22Rv1 (cell line): ENCODE data around the gene MKI67.

Source experiments
- H3K27ac ChIP-seq: fragments of 450-650 bp; 2 replicates; pipeline ENCODE4 v1.5.1; 2017
- ZFX ChIP-seq: fragments of 450-650 bp; IDR thresholded peaks from 2 replicates; pipeline ENCODE4 v1.6.1; 2017; ENCODE audit warnings: antibody characterized with exemption, borderline replicate concordance
- TF ChIP-seq, protein P1 (sequence below): fragments of 450-650 bp; IDR thresholded peaks from 2 replicates; pipeline ENCODE4 v1.5.1; 2017; ENCODE audit warnings: mild to moderate bottlenecking

MKI67 gene

DNA sequence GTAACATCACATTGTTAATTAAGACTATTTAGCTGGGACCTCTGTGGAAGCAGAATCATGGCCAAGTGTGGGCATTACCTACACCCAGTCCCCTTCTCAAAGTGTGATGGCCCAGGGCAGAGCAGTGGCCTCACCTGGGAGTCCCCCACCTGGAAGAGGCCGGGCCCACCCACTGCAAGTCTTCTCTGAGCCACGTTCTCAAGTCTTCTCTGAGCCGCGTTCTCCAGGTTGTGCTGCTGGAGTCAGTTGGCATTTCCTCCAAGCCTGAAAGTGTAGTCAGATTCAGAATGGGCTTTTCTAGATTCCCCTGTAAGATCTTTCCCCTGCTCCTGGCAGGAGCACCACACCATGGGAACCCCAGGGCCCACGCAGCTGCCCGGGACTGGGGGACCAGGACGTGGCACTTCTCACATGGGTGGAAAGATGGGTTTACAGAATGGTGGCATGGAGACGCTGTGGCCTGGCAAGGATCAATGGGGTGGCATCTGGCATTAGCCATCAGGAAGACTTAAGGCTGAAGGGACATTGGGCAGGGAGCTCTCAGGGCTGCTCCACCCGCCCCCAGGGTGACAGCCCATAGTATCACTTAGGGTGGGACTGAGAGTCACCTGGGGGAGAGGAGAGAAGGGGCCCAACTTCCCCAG lies 68.0 kb downstream of the MKI67 start:
- TF ChIP-seq, protein P1, sequence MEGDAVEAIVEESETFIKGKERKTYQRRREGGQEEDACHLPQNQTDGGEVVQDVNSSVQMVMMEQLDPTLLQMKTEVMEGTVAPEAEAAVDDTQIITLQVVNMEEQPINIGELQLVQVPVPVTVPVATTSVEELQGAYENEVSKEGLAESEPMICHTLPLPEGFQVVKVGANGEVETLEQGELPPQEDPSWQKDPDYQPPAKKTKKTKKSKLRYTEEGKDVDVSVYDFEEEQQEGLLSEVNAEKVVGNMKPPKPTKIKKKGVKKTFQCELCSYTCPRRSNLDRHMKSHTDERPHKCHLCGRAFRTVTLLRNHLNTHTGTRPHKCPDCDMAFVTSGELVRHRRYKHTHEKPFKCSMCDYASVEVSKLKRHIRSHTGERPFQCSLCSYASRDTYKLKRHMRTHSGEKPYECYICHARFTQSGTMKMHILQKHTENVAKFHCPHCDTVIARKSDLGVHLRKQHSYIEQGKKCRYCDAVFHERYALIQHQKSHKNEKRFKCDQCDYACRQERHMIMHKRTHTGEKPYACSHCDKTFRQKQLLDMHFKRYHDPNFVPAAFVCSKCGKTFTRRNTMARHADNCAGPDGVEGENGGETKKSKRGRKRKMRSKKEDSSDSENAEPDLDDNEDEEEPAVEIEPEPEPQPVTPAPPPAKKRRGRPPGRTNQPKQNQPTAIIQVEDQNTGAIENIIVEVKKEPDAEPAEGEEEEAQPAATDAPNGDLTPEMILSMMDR, result no peak
- no peak for TF ChIP-seq ZFX
- no peak overlapping the region for H3K27ac ChIP-seq

DNA sequence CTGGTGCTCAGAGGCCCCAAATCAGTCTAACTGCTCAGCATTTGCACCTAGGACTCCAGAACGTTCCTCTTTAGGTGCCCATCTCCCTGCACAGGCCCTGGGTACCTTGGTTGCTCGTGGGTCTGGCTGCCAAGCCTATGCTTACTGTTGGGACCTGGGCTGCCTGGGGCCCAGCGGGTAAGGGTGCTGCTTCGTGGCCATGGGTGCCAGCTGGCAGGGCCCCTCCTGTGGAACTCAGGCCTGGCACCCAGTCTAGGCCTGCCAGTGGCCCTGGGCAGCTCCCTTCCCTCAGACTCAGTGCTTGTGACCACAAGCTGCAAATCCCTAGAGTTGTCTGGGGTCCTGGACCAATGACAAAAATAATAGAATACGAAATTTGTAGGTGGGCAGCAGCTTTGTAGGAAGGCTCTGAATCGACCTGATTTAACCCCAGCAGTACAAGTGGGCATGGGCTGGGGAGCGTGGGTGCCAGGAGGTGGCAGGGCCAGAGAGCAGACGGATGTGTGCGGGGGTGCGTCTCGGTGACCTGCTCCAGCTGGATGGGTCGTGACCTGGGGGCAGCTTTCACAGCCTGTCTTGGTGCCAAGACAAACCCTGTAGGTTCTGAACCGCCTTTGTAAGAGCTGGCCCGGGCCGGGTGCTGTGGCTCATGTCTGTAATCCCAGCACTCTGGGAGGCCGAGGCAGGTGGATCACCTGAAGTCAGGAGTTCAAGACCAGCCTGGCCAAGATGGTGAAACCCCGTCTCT lies 69.7 kb downstream of the MKI67 start:
- TF ChIP-seq, protein P1, result no peak
- no peak for TF ChIP-seq ZFX

DNA sequence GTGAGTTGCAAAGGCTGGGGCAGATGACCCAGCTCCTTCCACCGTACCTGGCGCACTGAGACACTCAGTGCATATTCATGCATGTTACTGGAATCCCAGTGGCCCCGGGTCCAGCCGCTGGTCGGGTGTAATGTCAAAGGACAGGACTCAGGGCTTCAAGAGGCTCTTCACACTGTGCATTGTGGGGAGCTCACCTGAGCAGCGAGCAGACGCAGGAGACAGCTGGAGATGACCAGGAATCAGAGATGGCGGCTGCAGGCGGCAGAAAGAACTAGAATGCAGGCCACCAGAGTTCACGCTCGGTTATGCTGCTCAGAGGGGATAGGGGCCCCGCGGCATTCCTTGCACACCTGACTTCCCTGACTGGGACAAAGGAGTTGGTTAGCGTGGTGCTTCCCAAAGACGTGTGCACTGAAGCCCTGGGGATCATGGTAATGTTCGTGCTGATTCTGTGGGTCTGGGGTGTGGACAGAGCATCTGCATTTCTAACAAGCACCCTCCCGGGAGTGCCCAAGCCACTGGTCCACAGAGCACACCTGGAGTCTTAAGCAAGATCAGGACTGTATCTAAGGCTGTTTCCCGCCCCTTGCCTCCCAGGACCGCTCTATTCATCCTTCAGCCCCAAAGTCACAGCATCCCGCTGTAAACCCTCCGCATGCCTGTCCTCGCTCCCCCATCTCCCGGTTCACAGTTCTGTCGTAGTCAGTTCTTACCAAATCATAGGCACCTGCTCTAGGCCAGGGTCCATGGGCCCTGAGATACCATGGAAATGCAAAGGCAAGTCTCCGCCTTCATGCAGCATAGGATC lies 71.0 kb downstream of the MKI67 start:
- H3K27ac ChIP-seq, result no peak overlapping the region
- TF ChIP-seq ZFX, result no peak
- TF ChIP-seq, protein P1, result no peak

More for the DNA sequence above, 69.7 kb downstream of the MKI67 start:
- no peak overlapping the region for H3K27ac ChIP-seq

DNA sequence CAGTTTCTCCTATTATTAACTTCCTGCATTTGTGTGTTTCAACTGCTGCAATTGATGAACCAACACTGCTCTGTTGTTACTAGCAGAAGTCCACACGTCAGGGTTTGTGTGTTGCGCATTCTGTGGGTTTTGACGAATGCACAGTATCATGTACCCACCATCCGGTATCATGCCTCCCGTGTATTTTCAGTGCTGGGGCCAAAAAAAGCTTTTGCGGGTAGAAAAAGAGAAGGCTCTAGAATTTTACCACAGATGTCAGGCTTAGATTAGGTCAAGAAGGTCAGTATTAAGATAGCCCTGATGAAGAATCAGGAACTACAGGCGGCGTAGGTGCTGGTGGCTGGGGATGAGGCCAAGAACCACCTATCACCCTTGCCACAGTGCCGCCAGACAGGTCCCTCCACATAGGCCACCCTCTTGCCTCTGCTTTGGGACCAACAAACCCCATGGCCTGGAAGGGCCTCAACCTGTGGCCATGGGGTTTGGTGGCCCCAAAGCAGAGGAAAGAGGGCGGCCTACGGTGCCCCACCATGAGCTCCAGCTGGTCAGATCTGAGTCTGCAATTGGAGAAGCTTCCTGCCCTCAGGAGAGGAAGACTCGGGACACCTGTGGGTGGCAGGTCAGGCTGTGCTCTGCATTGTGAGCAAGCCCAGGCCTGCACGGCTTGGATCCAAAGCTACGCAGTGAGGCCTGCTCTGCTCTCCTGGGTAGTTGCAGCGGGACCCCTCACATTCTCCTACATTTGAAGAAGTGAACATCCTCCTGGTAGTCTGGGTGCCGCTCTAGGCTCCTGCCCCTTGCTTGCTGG lies 71.9 kb downstream of the MKI67 start:
- no peak overlapping the region for H3K27ac ChIP-seq
- TF ChIP-seq, protein P1, result no peak

DNA sequence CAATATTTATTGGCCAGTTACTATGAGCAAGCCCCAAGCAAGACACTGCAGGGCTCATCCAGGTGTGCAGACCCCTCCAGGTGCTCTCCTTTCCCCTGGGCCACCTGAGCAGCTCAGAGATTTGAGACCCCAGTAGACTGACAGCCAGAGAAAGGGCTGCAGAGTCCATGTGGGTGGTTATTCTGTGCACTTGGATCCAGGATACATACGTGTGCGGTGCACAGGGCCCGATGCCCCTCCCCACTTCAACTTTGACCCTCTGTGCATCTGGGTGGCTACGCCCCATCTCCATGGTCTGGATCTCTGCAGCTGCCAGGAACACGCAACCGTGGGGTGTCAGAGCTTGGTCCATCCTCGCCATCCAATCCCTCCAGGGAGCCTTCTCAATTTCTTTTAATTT lies 72.9 kb downstream of the MKI67 start:
- H3K27ac ChIP-seq, result no peak overlapping the region
- TF ChIP-seq, protein P1, result no peak
- TF ChIP-seq ZFX, result no peak

DNA sequence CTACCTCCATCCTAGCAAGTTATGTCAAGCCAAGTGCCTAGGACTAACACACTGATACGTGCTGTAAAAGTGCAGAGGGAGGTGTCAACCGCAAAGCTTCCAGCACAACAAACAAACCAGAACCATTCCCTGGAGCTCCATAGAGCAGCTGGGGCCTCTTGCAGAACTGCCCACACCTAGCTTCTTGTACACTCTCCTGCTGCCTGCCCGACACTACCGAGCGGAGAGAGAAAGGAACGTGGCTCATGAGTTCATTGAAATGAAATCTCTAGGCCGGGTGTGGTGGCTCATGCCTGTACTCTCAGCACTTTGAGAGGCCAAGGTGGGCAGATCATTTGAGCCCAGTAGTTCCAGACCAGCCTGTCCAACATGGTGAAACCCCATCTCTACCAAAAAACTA lies 73.5 kb downstream of the MKI67 start:
- H3K27ac ChIP-seq, result no peak overlapping the region
- no peak for TF ChIP-seq ZFX
- TF ChIP-seq, protein P1, result no peak
